ENCODE results near the gene CLSTN2.
A peak's percentile ranks its signal among the peaks of the same experiment; 100 is the strongest.

Gene CLSTN2

DNA sequence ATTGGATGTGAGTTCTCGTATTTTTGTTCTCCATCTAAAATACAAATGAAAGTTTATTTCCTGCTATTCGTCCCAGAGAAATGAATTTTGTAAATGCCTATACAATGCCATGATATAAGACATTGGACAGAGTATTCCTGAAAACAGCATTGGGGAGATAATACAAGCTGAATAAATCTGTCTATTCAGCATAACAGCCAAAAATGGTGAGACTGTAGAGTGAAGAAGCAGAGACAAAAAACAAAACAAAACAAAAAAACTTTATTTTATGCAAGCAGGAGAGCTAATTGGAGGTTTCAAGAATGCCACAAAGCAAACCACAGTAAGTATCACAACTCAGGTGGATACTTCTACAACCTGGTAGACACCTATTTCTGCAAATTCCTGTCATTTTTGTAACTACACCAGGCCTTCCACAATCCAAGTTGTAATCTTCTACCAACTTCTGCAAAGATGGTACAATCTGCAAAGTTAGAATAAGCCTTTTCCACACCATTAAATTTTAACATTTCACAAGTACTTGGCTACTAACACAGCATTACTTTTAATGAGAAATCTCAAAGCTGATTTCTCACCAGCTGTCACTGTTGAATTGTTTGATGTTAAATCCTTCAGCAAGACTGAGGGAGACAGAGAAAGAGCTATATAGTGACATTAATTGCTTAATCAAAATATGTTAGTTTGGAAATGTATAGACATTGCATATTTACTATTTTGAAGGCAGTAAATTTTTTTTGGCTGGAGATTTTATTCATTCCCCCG is 163.1 kb downstream of the CLSTN2 start:
- no peak for DNase-seq

DNA sequence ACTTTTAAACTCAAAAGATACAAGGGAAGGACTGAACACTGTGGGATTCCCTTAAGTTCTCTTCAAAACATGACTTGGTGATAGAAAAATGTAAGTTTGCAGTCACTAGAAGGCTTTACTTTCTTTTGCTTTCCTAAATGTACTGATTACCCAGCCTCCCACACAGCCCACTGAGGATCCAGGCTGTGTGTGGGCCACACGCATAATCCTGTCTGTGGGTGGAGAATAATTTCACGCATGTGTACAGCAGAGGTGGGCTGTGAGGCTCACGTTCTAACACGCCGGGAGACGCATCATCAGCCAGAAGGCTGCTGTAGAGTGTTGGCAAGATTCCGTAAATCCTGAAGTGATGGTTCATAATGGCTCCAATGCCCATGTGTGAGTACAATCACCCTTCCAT is 165.5 kb downstream of the CLSTN2 start:
- no peak for DNase-seq

DNA sequence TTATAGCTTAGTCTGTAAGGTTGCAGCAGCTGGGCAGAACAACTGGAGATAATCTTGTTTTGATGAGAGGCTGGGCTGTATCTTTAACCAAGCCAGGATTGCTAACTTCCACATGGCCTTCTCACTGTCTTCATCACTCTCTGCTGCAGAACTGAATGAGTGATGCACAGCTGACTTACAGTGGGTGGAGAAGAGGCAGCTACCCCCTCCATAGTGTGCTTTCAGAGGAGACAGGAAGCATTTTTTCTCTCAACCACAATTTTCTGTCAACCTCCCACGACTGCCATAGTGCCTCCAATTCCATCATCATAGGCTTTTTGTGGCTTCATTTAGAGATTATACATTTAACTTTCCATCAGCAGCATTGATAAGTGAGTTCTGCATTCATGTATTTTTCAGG is 168.2 kb downstream of the CLSTN2 start:
- no peak for DNase-seq

DNA sequence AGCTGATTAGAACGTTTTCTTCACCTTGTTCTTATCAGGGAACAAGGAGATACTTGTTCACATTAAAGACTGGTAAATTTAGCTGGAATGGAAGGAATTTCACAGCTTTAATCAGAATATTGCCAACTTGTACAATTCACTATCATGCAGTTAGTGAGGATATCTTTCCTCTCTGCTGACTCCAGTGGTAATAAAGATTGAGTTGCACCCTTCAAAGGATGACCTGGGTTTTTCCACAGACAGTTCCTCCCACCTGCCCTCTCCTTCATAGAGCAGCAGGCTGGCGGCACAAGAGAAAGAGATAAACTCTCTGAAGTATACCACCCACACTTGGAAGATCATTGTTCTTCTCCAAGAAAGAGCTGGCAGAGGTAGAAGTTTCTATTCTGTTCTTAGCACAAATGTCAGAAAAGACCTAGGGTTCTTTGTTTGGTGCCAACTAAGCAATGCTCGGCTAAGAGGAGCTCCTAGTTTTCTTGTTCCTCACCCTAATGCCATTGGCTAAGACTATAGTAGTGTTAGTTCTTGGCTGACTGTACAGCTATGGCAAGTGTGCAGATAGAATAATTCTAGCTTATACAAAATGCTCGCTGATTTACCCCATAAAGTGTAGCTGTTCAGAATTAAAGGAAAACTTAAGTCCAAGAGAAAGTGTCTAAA is 169.1 kb downstream of the CLSTN2 start:
- DNase-seq = no peak

DNA sequence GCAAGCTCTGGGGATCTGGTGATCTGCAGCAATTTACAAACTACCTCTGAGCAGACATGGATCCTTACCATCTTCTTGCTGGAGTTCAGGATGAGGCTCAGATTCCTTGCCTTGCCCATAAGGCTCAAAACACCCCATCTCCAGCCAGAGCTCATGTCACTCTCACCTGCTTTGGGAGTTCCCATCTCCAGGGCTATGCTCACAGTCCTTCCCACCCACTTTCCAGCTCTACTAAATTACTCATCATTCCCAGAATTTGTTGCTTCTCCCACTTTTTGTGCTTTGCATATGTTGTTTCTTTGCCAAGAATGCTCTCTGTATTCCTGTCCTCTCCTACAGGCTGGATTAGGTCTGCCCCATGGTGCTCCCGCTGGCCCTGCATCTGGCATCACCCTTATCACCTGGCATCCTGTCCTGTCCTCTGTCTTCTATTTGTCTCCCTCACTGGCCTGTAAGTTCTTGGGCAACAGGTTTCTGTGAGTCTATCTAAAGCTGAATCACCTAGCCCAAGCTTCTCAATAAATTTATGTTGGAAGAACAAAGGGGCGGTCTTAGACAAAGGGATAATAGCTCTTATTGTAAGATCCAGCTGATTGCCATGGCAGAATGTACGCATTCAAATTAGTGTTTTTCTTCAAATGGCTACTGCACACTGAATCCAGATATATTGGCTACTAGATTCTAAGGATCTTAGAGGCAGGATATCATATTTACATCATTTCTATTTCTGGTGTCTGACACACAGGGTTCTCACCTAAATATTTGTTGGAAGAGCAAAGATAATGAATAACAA is 179.2 kb downstream of the CLSTN2 start:
- no peak for DNase-seq

DNA sequence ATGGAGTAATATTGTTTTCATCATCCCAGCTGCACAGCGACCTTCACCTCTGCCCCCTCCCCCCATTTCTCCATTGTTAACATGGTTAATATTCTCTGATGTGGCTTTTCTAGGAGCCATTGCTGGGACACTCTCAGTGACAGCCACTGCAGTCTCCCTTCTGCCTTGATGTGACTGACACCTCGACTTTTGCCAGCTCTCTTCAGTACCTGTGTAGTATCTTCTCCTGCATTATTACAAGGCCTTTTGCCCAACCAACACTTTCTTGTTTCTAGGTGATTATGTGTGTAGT is 179.8 kb downstream of the CLSTN2 start:
- DNase-seq = no peak

DNA sequence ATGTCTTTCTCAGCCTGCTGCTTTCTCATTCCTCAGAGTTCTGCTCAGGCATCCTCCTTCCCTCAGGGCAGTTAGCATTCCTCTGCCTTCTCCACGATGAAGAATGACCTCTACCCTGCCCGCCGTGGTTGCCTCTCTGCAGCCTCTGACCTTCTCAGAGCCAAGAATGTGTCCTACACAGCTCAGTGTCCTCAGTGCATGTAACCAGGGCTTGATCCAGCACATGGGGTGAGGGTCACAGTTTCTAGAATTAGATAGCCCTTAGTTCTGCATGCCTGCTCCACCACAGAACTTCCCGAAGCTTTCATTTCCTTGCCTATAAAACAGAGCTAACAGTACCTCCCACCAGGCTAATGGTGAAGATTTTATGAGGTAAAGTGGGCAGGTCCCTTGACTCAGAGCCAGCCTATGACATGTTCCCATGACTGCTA is 182.1 kb downstream of the CLSTN2 start:
- DNase-seq = no peak

DNA sequence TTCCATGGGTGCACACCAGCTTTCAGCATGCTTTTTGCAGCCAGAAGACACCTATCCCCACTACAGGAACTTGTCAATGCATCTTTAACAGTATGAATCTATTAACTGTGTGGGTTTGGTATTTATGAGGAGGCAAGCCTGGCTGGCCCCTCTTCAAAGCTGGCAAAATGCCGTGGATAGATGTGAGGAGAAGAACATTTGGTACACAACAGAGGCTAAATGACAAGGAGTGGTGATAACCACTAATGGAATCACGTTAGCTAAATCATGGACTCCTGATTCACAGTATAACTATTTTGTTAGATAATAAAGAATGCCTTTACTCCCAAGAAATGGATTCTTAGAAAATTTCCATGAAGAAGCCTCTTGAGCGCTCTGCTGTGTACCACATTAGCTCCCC is 187.2 kb downstream of the CLSTN2 start:
- DNase-seq = no peak

DNA sequence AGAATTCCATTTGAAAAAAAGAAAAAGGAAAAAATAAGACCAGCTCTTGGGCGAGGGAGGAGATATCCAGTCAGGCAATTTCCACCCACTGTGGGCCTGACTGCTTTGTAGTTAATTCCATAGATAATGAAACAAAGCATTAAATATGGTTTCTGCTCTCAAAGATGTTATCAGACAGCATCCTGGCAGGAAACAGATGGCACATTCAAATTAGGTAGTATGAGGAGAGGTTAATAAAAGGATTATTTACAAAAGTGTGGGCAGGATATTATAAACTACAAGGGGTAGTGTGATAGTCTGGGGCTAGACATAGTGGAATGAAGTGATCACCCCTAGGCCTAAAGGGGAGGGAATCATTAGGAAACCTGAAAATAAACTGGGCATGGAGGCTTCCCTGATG is 193.2 kb downstream of the CLSTN2 start:
- DNase-seq = no peak

DNA sequence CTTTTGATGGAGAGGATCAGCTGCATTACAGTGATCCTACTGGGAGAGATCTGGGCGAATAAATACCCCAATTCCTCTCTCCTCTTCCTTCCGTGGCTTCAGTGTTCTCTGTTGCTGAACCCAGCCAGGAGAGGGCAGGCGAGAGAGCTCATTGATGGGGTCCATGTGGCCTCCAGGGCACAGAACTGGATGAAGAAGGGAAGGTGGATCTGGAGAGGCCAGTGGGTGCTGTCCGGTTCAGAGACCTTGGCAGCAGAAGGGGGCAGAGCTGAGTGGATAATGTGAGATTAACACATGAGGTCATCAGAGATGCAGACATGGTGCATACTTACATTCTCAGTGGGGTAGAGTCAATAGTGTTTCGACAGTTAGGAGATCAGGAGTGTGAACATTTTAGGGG is 193.6 kb downstream of the CLSTN2 start:
- DNase-seq = peak in 1 of 5 experiments; percentile 2

DNA sequence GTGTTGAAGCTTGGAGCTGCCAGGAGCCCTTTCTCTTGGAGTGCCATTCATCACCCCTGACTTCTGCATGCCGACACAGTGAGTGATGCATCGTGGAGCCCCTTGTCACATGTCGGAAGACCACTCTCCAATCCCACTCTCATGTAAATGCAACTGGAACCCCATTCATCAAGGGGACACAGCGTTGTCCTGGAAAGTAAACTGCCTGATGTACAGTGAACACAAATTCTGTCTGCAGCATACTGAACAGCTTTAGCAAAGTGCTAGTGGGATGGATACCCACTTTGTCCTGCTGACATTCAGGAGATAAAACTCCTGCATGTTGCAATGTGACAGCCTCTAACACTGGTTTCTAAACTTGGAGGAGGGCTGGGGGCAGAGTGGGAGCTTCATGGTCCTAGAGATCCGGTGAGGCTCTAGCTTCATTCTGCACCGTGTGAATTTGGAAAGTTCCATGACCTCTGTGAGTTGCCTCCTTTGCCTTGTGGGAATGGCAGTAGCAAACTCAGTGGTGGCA is 194.8 kb downstream of the CLSTN2 start:
- DNase-seq = no peak

DNA sequence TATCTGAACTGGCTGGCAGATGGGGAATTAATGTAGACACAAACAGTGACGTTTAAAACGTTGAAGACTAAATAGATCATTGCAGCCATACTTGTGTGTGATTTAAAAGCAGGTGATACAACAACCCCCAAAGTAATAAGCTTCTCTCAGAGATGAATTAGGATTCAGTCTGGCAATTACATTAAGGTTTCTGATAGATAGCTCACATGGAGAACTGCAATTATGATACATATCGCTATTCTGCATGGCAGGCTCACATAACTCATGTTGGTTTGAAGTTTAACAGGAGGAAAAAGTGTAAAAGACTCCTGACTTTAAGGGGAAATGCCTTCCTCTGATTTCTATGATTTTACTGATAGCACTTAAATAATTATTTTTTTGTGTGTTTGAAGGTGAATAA is 196.9 kb downstream of the CLSTN2 start:
- DNase-seq = no peak

DNA sequence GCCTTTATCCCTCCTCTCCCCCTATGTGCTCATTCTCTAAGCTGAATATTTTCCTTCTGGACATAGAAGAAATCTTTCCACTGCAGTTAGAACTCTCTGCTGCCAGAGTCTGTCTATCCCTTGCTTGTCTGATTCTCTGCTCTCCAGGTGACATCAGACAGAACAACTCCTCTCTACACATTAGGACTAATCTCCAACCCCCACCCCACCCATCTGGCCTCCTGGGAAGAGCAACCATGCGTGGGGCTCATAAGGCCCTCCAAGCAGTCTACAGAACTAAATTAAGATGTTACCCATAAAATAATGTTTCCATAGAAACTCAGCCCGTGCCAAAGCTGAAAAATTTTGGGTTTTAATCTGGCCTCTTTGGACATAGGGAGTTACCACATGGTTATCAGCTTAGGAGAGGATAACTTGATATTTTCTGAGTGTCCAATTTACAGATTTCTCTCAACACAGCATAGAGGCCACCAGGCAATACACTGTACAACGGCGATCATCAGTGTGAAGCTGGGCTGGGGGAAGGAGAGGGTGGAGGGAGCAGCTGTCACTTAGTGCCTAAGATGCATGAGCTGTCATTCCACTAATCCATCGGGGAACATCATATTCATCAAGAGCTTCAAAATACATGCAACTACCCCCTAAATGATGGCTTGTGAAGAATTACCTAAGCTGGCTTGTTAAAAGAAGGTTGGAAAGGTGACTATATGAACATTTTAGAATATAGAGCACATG is 199.4 kb downstream of the CLSTN2 start:
- no peak for DNase-seq

DNA sequence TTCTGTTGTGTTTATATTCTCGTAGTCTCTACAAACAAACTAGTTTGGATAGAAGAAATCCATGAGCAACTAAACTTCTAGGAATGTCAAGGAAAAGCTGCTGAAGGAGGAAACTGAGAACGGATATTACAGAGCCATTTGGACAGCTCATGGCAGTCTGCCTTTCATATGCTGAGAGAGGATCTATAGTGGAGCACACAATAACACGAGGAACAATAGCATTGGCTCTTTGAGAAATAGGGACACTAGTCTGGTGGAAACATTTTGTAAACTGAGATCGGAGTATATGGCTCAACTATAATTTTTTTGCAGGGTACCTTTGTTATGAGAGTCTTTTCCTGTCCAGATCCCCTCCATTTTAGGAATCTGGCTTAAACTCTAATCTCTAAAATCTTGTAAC is 200.5 kb downstream of the CLSTN2 start:
- DNase-seq = no peak

DNA sequence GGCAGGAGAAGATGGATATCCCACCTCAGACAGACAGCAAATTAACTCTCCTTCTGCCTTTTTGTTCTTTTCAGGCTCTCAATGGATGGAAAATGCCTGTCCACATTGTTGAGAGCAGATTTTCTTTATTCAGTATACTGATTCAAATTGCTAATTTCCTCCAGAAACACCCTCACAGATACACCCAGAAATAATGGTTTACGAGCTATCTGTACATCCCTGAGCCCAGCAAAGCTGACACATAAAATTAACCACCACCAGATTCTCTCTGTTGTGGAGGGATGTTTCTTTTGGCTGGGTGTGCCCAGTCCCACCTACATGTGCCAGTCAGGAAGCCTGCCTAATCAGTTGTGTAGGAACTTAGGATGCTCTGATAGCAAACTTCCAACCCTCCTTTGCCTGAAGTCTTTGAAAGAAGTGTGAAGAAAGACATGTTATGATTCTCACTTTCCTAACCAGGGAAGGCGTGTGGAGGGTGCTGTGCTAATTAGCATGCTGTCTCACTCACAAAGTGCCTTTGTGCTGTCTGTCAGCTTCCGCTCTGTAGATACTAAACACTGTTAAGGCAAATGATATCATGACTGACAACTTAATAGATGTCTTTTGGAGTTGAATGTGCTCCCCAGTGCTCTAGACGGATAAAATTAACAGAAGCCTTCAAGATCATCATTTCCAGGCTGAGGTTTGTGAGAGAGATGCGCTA is 208.5 kb downstream of the CLSTN2 start:
- DNase-seq = no peak

DNA sequence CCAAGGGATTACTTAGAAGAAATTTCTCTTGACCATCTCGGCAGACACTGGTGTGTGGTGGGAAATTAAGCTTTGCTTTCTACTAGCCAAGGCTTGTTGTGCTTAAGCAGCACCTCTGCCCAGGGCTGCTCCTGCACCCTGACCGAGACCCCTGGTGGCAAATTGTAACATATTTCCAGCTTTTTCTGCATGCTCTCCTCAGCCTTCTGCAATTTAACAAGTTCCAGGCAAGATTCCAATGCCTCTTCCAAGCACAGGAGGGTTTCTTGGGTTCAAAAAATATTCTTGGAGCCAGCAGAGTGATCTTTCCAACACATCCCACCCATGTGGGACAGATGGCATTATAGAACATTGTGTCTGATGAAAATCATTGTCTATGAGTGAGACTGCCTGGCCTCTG is 210.5 kb downstream of the CLSTN2 start:
- DNase-seq = no peak

DNA sequence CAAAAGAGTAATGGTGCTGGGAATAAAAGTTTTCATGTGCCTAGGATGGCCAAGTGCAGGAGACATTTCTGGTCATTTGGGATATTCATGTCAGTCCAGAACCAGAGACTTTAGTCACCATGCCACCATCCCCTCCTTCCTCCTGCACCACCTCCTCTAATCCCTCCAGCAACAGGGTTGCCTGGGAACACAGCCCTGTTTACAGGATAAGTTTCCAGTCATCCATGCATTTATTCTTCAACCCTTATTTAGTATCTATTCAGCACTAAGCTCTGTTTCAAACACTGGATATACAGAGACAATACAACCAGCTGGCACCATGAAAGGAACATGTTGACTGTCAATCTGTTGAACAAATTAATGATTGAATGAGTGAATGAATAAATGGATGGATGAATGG is 211.7 kb downstream of the CLSTN2 start:
- no peak for DNase-seq

DNA sequence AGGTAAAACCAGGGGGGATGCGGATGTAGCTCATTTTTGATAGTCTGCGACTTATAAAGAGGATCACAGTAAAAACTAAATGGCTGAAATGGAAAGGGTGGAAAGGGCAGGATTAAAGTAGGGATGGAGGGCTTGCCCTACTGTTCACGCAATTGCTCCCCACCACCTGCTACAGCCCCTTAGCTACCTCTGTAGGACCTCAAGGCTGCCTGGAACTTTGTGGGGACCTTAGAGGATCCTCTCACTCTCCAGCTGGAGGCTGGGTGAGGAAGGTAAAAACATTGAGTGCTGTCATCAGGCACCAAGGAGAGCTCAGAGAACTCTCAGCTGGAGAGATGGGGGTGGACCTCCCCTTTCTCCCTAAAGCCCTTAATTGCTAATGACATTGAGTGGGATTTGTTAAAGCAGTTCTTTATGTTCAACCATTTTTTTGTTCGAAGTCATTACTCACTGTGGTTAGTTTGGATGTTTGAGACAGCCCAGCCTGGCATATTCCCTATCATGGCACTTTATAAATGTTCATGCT is 213.0 kb downstream of the CLSTN2 start:
- DNase-seq = no peak

DNA sequence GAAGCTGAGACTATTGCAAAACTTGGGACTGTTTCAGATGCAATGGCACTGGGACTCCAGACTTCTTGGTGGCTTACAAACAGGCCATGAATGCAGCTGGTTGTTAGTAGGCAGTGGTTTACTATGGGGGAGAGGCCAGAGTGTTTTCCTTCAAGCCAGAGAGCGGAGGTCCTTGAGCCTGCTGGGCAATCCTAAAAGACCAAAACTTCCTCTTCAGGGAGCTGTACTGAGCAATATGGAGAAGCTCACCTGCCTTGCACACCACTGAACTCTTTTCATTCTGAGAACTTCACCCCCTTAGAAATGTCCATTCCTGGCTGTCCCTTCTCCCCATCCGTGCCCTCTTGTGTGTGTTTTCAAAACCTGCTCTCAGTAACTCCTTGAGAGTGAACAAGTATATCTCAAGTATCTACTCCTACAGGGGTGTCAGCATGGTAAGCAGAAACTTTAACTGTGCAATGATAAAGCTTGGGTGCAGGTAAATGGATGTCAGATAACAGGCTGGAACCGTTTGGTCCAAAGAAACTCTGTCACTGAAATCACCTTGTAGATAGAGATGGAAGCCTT is 213.9 kb downstream of the CLSTN2 start:
- DNase-seq = no peak

DNA sequence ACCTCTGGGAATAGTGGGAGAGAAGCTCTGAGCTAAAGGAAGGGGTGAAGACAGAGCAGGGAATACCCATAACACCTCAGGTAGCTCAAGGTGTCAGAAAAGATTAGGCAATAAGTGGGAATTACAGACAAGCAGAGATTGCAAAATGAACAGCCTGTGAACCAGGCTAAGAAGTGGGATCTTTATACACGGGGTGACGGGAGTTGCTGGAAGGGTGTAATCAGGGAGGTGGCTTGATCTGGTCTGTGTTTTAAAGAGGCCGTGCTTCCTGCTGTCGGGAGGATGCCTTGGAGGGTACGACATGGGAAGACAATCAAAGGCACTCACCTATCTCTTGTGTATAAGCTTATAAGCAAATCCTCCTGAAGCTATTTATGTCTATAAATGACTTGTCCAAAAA is 216.3 kb downstream of the CLSTN2 start:
- no peak for DNase-seq

DNA sequence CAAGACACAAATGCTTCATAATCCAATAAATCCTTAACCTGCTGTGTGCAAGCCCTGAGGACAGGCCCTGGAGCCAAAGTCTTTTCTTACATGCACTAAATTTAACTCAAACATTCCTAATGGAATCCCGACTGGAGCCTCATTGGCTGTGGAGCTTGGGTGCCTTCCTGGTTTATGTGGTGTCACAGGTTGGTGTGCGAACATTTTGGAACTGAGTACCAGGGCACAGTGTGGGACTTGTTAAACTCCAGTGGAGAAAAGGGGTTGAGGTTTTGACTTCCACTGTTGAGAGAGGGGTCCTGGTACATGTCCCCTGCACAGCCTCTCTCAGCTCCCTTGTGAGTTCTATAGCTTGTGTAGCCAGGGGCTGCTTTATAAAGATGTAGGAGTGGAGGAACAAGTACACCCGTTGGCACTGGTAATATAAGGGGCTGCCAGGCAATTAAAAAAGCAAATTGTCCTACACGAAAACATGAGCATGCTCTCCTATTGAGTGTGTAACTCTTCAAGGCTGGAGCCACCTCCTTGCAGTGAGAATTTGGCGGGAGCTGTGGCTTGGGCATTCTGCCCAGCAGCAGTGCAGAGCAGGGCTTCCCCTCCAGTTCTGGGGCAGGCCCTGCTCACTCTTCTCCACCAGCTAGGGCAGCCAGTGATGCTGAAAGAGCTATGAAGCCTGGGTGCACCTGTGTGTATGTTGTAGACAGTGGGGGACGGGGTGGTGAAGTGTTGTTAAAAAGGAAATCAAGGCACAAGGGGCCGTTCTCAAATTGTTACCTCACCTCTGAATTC is 218.1 kb downstream of the CLSTN2 start:
- DNase-seq = no peak
